Germinal center (tissue), 1 donor: Measurements from ENCODE around the gene PDE8A.

Source experiments
- DNase-seq: peaks from one replicate; pipeline ENCODE4 v3.0.0; 2012; ENCODE audit warnings: mixed read lengths, low spot score

Gene PDE8A

DNA sequence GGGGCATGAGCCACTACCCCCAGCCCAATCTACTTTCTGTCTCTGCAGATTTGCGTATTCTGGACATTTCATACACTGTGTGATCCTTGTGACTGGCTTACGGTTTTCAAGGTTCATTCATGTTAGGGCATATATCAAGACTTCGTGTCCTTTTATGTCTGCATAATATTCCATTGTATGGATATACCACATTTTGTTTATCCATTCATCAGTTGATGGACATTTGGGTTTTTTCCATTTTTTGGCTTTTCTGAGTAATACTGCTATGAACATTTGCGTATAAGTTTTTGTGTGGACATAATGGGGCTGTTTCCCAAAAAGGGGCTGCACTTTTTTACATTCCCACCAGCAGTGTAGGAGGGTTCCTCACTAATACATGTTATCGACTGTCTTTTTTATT is 106.6 kb downstream of the PDE8A start:
- no peak for DNase-seq

- DNase-seq: no peak
Measured at GRCh38 chr15:85089929-85090597, 108.4 kb downstream of the PDE8A start.

DNA sequence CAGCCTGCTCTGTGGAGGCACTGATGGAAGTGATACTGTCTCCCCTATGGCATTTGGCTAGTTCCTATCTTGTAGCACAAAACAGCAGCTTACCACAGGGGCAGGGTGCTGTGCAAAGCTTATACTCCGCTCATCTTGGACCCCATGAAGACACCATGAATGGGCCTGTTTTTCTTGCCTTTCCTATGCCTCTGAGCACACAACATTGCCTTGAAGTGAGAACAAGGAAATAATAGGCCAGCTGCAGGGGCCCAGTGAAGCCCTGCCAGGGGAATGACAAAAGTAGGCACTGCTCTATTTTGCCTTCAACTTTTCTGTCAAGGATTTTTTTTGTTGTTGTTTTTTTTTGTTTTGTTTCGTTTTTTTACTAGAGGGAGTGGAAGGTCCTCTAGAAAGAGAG is 110.3 kb downstream of the PDE8A start:
- DNase-seq: no peak

GRCh38 chr15:85094685-85095084 is 113.0 kb downstream of the PDE8A start:
- DNase-seq: no peak

DNA sequence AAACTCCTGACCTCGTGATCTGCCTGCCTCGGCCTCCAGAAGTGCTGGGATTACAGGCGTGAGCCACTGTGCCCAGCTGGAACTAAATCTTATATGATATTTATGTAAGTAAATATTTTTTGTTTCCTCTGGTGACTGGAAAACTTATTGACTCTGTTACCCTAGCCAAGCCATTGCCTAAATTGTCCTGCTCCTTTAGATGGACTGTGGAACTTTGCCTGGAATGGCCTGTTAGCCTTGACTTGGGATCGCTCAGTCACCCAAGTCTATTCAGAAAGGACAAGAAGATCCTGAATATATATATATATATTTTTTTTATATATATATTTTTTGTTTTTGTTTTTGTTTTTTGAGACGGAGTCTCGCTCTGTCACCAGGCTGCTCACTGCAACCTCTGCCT is 113.9 kb downstream of the PDE8A start:
- no peak for DNase-seq

GRCh38 chr15:85097250-85097649 is 115.6 kb downstream of the PDE8A start:
- DNase-seq: no peak

DNA sequence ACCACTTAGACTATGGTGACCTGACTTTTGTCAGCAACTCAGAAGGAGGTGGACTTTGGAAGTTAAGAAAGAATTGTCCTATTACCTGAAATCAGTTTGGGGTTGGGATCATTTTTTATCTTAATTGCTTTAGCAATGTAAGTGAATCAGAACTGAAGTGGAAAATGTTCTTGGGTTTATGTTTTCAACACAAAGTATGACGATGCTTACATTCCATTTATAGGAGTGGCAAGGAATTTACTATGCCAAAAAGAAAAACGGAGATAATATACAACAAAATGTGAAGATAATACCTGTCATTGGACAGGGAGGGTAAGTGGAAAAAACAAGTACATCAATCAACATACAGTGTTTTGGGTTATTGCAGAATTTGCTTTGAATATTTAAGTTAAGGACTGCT is 116.1 kb downstream of the PDE8A start:
- no peak for DNase-seq

GRCh38 chr15:85099195-85099803 is 117.6 kb downstream of the PDE8A start:
- no peak for DNase-seq

- no peak for DNase-seq
Measured at GRCh38 chr15:85100186-85100937, 118.7 kb downstream of the PDE8A start.

- no peak for DNase-seq
Measured at GRCh38 chr15:85104584-85104983, 122.9 kb downstream of the PDE8A start.

DNA sequence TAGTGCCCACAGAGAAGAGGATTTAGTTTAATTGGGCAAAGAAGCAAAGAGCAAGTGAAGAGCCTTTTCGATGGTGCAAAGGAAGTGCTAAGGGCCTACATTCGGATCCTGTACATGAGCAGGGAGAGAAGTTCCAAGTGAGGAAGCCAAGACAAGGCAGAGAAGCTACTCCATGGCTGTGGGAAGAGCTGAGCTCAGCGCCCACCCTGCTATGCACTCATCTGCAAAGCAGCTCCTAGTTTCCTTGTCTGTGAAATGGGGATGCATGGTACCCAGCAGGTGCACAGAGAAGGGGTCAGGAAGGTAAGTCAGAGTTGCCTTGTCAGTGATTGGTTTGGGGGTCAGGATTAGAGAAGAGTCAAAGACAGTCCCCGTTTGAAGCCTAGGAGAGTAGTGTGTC is 126.5 kb downstream of the PDE8A start:
- DNase-seq: no peak

DNA sequence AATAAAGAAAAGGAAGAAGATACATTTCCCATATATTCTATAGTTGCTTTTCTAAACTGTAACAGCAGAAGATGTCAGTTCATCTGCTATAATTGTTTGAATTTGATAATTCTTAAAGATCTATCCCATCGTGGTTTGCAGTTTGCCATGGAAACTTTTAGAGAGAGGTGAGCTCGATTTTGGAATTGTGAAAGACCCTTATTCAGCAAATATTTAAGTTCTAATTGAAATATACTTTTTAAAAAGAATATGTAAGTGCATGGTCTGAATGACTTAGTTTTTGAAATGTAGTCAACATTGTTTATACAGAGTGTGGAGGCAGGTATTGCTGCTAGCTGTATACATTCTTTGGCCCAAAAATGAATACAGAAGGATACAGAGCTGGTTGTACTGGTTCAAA is 127.7 kb downstream of the PDE8A start:
- no peak for DNase-seq

DNA sequence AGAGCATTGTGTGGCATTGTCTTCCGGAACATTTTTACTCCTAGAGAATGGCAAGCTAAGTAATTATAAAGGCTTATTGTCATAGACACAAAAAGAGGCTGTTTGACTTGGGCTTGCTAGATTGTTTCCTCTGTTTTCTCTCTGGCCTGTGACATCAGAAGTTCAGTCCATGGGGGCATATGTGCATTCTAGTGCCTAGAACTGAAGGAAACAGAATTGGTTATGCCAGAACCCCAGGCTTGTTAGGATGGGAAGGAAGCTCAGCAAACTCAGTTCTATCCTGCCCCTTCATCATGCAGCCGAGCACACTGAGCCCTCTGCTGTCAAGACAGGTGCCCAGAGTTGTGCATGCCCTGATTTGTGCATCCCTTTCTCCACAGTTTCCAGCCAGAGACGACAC is 131.3 kb downstream of the PDE8A start:
- DNase-seq: no peak

DNA sequence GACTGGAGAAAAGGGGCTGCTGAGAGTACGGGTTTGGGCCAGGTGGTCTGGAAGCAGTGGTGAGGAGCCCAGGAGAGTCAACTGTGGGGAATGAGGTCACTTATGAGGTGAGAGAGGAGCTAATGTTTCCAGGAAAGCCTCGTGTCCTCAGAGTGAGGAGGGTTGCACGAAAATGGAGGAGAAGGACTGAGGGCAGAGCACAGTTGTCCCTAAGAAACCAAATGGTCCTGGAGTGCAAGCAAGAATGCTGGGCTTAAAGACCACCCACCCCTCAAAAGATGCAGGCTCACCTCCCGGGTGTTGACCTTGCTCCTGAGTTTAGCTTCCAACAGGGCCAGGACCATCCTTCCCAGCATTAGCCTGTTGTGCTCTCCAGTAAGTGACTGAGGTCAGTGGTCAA is 133.2 kb downstream of the PDE8A start:
- no peak for DNase-seq

- no peak for DNase-seq
Measured at GRCh38 chr15:85116066-85116465, 134.4 kb downstream of the PDE8A start.

- no peak for DNase-seq
Measured at GRCh38 chr15:85116494-85116893, 134.8 kb downstream of the PDE8A start.

GRCh38 chr15:85116925-85117646 is 135.4 kb downstream of the PDE8A start:
- DNase-seq: no peak

DNA sequence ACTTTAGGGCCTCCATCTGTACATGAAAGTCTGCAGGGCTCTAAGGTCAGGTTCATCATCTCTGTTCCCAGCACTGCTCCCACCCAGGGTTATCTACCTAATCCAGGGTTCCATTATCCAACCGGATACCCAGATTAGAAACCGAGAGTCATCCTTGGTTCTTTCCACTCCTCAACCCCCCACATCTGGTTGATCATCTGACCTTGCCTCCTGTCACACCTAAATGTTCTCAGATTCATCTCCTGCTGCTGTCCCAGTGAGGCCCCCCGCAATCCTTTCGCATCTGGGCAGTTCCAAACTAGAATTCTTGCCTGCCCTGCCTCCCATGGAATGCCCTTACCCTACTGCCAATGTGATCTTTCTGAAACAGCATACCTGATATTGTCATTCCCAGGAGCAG is 136.5 kb downstream of the PDE8A start:
- no peak for DNase-seq

- DNase-seq: no peak
Measured at GRCh38 chr15:85118581-85118980, 136.9 kb downstream of the PDE8A start.

- DNase-seq: no peak
Measured at GRCh38 chr15:85120351-85121113, 138.9 kb downstream of the PDE8A start.

GRCh38 chr15:85124173-85124572 is 142.5 kb downstream of the PDE8A start:
- DNase-seq: no peak

- DNase-seq: no peak
Measured at GRCh38 chr15:85125056-85125661, 143.5 kb downstream of the PDE8A start.
